Hematopoietic multipotent progenitor cell treated with erythropoietin and hydrocortisone succinate and interleukin-3 and kit ligand, for 4 days (in vitro differentiated cells): Measurements from ENCODE around the gene ERO1A.

Experiments
- DNase-seq: peaks from one replicate; pipeline ENCODE4 v3.0.0-alpha.2; 2015

The ERO1A gene

DNA sequence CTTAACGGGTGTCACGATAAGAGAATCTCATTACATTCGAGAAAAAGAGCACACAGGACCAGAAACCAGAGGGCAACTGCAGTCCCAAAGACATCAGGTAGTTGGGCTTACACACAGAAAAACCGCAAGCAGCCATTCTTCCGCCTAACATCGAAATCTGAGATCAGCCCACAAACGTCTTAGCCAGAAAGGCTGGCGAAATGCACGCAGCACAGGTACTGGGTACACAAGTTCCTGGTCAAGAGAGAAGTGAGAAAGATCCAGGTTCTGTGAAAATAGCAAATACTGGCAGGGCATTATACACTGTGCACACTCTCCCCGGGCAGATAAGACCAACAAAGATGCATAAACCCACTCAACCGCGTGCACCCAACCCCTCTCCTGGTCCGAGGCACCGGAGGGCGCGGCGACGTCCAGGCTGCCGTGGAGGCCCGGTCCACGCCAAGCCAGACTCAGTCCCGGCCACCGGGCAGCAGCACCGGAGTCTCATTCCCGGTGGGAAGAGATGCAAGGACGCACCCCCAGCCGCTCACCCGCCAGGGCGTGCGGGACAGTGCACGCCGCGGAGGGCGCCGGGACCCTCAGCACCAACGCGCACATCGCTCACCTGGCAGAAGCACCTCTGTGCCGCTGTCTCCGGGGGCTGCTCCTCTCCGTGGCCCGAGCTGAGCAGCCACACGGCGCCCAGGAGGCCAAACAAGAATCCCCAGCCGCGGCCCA is 437 bp downstream of the ERO1A start:
- DNase-seq, result peak; percentile 85

DNA sequence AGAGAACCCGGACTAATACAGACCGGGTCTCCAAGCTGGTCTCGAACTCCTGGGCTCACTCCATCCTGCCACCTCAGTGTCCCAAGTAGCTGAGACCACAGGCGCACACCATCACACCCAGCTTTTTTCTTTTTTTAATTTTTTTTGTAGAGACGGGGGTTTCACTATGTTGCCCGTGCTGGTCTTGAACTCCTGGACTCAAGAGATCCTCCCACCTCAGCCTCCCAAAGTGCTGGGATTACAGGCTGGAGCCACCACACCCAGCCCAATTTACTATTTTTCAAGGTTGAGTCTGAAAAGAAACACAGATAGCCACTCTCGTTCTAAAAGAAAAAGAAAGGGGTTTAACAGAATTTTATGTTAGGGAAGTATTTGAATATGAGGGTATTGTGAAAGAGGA is 1.8 kb downstream of the ERO1A start:
- no peak for DNase-seq

DNA sequence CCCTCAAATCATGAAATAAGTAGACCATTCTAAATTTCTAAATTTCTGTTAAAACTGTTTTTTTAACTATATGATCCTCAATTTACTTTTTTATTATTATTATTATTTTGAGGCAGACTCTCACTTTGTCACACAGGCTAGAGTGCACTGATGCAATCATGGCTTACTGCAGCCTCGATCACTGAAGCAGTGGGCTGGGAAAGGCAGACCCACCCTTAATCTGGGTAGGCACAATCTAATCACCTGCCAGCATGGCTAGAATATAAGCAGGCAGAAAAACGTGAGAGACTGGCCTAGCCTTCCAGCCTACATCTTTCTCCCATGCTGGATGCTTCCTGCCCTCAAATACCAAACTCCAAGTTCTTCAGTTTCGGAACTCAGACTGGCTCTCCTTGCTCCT is 2.3 kb downstream of the ERO1A start:
- DNase-seq, result peak; percentile 32

DNA sequence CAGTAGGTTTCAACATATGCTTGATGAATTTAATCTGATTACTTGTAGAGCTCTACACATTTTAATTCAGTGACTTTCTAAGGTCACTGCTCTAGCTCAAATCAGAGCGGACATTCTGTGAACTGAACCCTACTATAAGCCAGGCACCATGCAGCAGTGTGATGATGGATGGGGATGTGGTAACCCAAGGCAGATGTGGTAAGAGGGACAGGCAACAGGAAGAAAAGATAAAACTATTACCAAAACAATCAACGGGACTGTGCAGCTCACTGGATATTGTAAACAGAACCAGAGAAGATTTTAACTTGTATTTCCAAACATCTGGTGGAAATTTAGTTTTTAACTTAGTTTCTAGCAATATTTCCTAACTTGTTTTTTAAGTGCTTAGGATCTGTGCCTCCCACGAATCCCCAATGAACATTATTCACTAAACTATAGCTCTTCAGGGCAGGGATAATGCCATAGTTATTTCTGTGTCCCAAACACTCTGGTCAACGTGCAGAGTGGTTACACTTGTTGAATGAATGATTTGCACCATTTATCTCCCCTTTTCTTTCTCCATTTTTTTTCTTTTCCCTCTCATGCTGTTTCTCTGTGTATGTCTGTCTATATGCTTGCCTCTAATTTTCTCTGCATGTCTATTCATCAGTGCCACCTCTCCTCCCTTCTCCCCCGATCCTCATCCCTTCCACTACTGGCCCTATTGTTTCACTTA is 3.0 kb downstream of the ERO1A start:
- peak; percentile 88 for DNase-seq

DNA sequence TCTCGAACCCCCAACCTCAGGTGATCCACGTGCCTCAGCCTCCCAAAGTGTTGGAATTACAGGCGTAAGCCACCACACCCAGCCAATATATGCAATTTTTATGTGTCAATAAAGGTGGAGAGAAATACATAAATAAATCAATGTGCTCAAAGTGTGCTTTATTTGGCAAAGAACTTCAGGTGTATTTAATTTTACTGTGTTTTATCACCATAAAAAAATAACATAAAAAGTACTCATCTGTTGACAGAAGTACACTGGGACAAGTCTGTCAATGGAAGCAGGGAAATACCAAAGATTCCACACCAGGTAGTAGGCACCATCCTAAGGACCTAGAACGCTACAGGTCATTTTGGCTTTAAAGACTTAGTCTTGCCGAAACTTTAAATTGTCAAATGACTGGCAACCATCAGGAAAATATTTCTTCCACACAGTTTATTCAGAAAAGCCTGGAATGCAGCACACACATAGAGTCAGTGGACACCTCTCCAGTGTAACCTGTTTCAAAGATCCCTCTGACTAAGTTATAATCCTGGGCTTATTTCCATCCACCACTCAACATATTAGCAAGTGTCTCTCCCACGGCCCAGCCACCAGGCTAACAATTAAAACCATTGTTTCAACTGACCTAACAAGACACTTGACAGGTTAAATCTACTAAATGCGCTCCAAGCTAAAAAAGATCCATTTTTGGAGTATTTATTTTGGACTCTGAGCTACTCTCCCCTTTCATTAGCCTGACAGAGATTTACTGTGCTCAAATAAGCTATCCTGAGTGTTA is 4.2 kb downstream of the ERO1A start:
- DNase-seq, result no peak

DNA sequence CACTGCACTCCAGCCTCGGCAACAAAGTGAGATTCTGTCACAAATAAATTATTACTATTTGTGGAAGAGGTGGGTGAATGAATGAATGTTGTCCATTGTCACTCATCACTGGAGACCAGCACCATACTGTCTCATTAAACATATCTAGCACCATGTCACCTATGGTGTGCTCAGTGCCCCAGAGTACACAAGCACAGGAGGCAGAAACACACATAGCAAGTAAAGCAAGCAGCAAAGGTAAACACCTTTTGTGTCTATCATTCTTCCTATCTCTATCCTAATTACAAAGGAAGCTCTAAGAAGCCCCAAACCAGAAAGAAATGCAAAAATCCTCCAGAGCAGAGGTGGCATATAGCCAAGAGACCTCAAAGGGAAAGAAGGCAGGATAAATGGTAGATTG is 9.2 kb downstream of the ERO1A start:
- no peak for DNase-seq

DNA sequence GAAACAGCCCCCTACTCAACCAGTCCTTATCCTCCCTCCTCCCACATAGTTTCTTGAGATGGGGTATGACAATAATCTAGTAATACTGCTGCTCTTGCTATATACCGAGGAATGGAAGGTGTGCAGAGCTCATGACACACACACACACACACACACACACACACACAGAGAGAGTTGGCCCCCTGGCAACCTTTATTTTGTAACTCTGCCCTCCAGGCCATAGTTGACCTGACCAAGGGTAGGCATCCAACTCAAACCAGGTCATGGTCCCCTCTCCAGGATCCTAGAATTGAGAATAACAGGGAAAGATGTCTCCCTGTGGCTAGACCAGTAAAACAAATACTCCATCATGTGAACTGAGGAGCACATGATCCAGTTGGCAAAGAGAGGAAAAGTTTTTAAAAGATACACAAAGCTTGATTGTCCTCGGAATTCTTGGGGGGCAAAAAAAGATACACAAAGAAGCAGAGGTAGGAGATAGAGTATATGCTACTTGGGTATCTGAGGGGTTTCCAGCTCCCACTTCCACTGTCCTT is 11.3 kb downstream of the ERO1A start:
- no peak for DNase-seq

DNA sequence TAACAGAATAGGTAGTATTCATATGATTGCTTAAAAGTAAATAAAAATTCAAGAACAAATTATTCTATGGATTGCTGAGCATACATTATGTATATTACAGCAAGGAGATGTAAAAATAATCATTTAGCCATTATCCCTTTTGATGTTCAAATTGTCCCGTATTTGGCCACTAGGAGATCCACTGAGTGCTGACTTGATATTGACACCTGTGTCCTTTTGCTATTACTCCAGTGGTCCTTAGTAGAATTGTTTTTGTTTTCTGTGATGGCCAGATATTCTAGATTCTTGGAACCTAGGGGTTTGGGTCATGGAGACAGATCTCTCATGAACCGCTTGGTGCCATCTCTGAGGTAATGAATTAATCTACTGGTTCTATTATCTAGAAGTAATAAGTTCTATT is 16.8 kb downstream of the ERO1A start:
- peak; percentile 49 for DNase-seq

DNA sequence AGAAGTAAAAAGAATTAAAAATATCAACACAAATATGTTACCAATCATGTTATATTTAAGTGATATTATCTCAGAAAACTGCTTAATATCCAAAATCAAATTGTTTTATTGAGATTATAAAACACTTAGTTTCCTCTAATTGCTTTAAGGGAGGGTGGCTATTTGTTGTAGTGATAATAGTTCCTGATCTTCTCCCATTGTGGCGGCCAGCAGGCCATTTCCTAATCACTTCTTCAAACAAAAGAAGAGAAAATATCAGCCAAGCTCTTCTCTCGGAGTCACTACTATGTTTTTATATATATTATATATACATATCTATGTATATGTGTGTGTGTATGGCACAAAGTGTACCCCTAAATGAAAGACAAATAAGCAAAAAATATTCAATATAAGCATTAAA is 31.5 kb downstream of the ERO1A start:
- no peak for DNase-seq

DNA sequence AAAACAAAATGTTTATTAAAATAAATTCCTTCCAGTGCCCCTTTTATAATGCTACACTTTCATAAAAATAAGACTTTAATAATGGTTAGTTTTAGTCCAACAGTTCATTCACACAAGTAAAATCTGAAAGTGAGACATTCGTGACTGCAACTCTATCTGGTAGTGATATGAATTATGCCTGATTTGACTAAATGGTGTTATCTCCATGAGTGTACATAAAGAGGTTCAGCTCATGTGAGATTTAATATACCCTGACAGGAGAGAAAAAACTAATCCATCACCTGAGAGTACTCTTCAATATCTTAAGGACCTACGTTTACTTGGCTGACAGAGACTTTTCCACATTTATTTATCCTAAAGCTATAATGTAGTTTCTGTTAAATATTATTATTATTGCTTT is 34.0 kb downstream of the ERO1A start:
- no peak for DNase-seq

DNA sequence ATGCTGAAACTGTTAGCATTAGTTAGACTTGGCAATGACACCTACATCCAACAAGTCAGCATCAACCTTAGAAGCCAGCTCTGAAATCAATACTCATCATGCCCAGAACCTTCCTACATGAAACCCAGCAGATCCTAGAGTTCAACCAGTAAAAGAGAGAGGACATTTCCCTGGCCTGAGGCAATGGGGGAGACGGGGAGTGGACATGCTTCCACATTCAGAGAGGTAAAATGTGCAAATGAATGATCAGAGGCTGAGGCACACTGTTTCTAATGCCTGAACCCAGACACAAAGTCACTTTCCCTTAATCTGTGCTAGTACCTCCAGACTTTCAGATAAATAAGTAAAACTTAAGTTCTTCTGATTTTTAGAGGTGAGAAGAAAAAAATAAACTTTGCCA is 34.5 kb downstream of the ERO1A start:
- DNase-seq, result no peak

DNA sequence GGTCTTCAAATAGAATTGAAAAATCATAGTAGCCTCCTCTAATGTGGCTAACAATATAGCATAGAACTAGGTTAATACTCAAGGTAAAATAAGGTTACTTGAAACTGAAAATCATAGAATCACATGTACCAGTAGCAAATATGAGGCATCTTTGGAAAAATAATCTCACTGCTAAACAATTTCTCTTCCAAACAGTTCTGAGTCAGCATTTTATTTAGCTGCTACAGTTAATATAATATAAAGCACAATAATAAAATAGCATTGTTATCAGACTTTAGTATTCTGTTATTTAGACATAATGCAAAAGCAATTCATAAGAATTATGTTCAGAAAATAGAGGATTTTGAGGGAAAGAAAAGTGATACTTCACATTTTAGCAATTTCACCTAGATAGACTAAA is 35.0 kb downstream of the ERO1A start:
- DNase-seq, result no peak

DNA sequence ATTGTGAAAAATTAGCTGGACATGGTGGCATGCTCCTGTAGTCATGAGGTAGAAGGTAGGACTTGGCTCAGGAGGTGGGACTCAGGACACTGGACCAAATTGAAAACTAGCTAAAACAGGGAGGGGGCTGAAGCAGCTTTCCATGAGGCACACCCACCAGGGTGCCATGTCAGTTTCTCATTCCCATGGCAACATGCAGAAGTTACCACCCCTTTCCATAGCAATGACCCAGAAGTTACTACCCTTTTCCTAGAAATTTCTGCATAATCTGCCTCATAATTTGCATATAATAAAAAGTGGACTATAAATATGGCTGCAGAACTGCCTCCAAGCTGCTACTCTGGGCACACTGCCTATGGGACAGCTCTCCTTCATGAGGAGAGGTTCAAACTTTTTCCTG is 38.5 kb downstream of the ERO1A start:
- no peak for DNase-seq

DNA sequence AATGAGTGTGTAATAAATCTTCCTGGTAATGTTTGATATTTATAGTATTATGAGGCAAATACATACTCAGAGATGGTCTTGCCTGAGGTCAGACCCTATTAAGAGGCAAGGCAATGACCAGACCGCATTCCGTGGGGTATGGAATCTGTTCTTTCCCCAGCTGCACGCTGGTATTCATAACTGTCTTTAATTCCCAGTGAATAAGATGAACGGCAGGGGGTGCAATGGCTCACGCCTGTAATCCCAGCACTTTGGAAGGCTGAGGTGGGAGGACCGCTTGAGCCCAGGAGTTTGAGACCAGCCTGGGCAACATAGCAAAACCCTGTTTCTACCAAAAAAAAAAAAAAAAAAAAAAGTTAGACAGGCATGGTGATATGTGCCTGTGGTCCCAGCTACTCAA is 44.6 kb downstream of the ERO1A start:
- no peak for DNase-seq

DNA sequence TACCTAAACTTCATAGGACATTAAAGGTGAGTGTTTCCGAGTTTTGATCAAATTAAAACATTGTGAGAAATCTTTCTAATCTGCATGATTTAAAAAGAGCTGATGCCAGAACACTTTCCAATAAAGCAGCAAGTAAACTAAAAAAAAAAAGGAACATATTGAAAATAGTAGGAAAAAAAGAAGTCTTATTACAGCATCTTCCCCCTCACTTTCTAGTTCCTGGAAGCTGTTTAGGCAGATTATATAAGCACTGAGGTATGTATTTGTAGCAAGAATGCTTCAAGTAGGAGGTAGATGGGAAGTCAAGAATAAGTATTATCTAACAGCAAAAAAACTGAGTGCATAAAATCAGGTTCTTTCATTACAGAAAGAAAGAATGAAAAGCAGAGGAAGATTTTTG is 45.8 kb downstream of the ERO1A start:
- no peak for DNase-seq

DNA sequence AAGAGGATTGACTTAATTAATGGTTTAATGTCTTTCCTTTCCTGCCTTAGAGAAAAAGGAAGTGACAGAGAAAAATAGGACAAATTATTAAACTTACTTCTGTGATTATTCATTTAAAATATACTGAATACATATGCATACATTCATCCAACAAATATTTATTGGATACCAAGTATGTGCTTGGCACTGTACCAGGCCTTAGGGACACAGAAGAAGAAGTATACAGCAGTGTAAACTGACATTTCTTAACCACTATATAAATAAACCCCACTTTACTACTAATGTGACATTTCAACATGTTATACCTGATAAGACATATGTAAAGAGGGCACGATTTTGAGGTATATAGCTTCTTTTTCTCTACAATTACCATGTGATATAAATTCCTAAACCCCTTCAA is 53.6 kb downstream of the ERO1A start:
- DNase-seq, result peak; percentile 1

DNA sequence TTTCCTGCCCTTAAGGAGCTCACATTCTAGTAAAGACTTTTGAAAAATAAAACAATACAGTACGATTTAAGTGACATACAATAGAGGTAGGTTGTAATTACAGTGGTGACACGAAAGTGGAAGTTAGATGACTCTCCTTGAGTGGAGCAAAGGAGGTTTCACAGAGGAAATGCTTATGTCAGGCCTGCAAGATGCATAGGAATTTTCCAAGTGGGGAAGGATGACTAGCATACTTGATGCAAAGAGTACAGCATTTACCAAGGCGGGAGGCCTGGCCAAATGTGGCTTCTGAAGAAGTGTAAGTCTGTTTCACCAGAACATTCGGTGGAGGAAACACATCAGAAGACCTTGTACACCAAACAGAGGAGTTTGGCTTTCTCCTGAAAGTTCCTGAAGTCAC is 55.2 kb downstream of the ERO1A start:
- DNase-seq, result peak; percentile 2

DNA sequence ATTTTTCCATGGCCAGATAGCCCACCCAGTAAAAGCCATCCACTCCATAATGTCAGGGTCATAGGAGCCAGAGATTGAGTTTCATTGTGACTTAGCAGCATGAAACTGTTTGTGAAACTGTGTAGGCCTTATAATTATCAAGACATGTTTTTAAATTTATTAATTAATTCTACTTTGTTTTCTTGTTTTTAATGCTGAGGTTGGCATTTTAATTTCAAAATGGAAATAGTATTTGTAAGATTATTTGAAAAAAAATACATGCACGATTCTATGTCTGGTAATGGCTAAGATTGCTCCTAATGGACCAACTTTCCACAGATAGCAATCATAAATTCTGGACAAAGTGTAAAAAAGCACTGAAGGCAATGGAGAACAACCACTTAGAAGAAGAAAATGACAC is 75.7 kb downstream of the ERO1A start:
- DNase-seq, result no peak

DNA sequence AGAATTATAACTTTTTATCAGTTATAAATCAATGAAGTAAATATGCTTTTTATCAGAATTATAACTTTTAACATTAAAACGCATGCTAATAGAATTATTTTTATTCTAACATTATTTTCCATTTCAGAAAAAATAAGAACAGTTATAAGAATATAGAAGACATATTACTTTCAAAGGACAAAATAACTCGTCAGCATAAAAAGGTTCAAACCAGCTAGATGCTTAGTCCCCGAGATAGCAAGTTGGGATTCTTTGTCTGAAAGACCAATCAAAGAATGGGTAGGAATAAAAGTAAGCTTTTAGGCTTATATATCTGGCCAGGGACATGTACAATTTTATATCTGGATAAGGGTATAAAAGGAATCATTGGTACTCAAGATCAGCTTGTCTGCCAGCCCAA is 76.8 kb downstream of the ERO1A start:
- DNase-seq, result no peak

DNA sequence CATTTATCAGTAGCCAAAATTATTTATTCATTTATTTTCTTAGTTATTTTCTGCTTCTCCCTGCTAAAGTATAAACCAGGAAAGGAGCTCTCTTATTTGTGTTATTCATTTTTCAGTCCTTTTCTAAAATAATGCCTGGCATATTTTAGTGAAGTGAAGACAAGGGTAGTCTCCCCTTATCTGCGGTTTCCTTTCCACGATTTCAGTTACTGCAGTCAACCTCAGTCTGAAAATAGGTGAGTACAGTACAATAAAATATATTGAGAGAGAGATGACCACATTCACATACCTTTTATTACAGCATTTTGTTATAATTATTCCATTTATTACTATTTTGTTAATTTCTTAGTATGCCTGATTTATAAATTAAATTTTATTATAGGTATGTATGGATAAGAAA is 85.2 kb downstream of the ERO1A start:
- no peak for DNase-seq

DNA sequence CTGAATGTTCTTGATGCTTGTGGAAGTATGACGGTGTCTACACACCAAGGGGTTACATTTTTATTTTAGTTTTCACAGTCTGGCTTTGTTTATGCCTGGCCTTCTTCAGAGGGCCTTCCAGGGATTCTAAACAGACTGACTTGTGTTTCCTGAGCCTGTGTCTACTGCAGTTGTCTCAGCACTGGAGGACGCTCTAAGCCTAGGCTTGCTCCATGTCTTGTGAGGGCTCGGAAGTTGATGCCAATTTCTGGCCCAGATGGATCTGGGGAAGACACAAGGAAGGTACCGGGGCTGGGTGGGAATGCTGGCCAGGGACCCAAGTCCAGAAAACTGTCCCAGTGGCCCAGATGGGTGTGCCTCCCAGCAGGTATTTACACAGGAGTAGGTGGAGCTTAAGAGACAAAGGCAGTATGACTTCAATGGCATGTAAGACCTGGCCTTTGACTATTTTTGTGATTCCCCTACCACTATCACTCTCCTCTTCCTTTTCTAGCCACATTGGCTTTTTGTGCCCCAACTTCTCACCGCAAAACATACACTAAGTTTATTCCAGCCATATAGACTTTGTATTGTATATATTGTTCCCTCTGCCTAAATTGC is 85.8 kb downstream of the ERO1A start:
- DNase-seq, result no peak

DNA sequence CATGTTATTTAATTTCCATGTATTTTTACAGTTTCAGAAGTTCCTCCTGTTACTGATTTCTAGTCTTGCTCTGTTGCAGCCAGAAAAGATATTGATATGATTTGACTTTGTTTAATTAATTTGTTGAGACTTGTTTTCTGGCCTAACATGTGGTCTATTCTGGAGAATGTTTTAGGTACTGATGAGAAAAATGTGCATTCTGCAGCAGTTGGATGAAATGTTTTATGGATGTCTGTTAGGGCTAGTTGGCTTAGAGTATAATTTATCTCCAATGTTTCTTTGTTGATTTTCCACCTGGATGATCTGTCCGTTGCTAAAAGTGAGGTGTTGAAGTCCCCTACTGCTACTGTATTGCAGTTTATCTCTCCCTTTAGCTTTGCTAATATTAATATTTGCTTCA is 88.3 kb downstream of the ERO1A start:
- DNase-seq, result no peak

DNA sequence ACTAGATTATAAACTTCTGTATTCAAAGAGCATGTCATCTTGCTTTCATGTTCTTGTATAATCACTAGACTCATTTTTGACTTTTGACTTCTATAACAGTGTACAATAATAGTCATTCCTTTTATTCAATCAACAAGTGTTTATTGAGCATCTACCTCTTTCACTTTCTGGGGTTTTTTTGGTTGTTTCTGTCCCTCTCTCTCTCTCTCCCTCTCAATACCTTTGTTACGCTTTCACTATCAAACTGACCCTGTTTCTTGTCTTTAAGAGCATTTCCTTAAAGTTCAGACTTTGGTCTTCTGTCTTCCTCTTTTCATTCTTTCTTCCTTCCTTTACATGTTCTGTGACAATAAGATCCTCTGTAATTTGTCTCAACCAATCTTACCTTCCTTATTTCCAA is 93.2 kb downstream of the ERO1A start:
- peak; percentile 10 for DNase-seq
